A673 (cell line): ENCODE results near the gene LAMA2. TPM values are rescaled to one million over a fixed set of nuclear protein-coding genes. Genes with fewer than 3 reads are reported as not detected.
A peak's percentile ranks its signal among the peaks of the same experiment; 100 is the strongest.

Experiments used
- BruUV-seq: library from RNA; stranded (reverse); fragments of 400-500 nt; replicated peaks from 2 replicates; lab custom pipeline; 2021; lab: Mats Ljungman, UMichigan
- CTCF ChIA-PET: fragments of 300-600 bp; sonication (Branson Sonifier 250); formaldehyde crosslinking; loops from one replicate; lab custom pipeline; 2022; ENCODE audit warnings: antibody characterized with exemption; lab: Charles Lee
- POLR2A ChIA-PET: fragments of 300-600 bp; sonication (Branson Sonifier 250); formaldehyde crosslinking; loops from one replicate; lab custom pipeline; 2022; ENCODE audit warnings: antibody characterized with exemption; ENCODE audit not compliant: low non-redundant PET; lab: Charles Lee
- DNase-seq: peaks from one replicate; pipeline ENCODE4 v3.0.0-alpha.2; 2015; ENCODE audit warnings: low spot score
- H3K27ac ChIP-seq: fragments of 200-600 bp; sonication (generic); 2 replicates; pipeline ENCODE4 v1.5.1; 2016; ENCODE audit warnings: mixed run types, low read depth, mild to moderate bottlenecking, mixed read lengths, antibody characterized with exemption, low read length; ENCODE audit not compliant: poor library complexity, severe bottlenecking
- H3K27me3 ChIP-seq: fragments of 200-600 bp; sonication (generic); replicated peaks from 2 replicates; pipeline ENCODE4 v1.6.1; 2017; ENCODE audit warnings: mixed run types, low read depth, mild to moderate bottlenecking, mixed read lengths, antibody characterized with exemption, low read length; ENCODE audit not compliant: insufficient read depth, poor library complexity
- H3K36me3 ChIP-seq: fragments of 200-600 bp; sonication (generic); 2 replicates; pipeline ENCODE4 v1.6.1; 2016; ENCODE audit warnings: mixed run types, mild to moderate bottlenecking, mixed read lengths, antibody characterized with exemption, low read length; ENCODE audit not compliant: insufficient read depth, poor library complexity, severe bottlenecking
- H3K4me1 ChIP-seq: fragments of 200-600 bp; sonication (generic); 2 replicates; pipeline ENCODE4 v1.6.1; 2017; ENCODE audit warnings: mixed run types, mild to moderate bottlenecking, mixed read lengths, antibody characterized with exemption, low read length; ENCODE audit not compliant: insufficient read depth, poor library complexity, severe bottlenecking
- H3K4me3 ChIP-seq: fragments of 200-600 bp; sonication (generic); 2 replicates; pipeline ENCODE4 v1.5.1; 2016; ENCODE audit warnings: low read depth, mixed run types, mild to moderate bottlenecking, mixed read lengths, low read length; ENCODE audit not compliant: poor library complexity, severe bottlenecking
- H3K9me3 ChIP-seq: fragments of 200-600 bp; sonication (generic); 2 replicates; pipeline ENCODE4 v1.6.1; 2016; ENCODE audit warnings: mixed run types, low read depth, mild to moderate bottlenecking, mixed read lengths, antibody characterized with exemption, low read length; ENCODE audit not compliant: poor library complexity, severe bottlenecking
- EZH2 ChIP-seq: fragments of 200-600 bp; sonication (generic); IDR thresholded peaks from 2 replicates; pipeline ENCODE4 v1.6.1; 2017; ENCODE audit warnings: borderline replicate concordance, low read depth, mild to moderate bottlenecking, mixed read lengths, antibody characterized with exemption, low read length; ENCODE audit not compliant: poor library complexity, severe bottlenecking
- intact Hi-C: fragments of 100-400 bp; cut with micrococcal nuclease; formaldehyde crosslinking; loops from one replicate; pipeline ENCODE4 v1.10.0; 2022; ENCODE audit not compliant: unreplicated experiment
- total RNA-seq: library from RNA; stranded (reverse); gene quantifications from 2 replicates; pipeline ENCODE4 v1.2.3, GENCODE V29; 2021
- TF ChIP-seq, protein P1 (sequence below): fragments of 300-800, 200-600 bp; sonication (generic); conservative IDR thresholded peaks from 2 replicates; pipeline ENCODE4 v1.5.1; 2017; ENCODE audit warnings: low read depth, mild to moderate bottlenecking, antibody characterized with exemption, low read length, moderate library complexity, mixed read lengths

The LAMA2 gene
- total RNA-seq, 1 experiment from 2014 or later, result 2.2 TPM

DNA sequence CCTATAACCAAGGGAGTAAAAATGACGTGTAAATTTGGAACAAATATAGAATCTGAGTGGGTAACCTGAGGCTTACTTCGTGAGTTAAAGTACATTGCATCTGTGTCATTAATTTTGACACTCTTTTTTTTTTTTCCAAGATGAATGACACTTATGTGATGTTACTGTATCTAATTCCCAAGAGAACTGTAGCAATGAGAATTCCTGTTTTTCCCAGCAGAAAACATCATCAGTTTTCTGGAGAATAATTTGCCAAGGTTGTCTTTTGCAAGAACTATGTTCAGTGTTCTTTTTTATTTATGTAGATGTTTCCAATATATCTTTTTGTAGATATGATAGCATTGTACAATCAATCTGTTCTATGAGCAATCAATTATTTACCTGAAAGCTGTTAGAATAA is 543.4 kb downstream of the LAMA2 start:
- ChIA-PET CTCF (no interaction called here), POLR2A (interaction anchor here (0.8 kb wide), 1 partner anchor 51 kb away, joined by 12 read pairs; no protein-coding TSS in a partner anchor)
- TF ChIP-seq, protein P1, sequence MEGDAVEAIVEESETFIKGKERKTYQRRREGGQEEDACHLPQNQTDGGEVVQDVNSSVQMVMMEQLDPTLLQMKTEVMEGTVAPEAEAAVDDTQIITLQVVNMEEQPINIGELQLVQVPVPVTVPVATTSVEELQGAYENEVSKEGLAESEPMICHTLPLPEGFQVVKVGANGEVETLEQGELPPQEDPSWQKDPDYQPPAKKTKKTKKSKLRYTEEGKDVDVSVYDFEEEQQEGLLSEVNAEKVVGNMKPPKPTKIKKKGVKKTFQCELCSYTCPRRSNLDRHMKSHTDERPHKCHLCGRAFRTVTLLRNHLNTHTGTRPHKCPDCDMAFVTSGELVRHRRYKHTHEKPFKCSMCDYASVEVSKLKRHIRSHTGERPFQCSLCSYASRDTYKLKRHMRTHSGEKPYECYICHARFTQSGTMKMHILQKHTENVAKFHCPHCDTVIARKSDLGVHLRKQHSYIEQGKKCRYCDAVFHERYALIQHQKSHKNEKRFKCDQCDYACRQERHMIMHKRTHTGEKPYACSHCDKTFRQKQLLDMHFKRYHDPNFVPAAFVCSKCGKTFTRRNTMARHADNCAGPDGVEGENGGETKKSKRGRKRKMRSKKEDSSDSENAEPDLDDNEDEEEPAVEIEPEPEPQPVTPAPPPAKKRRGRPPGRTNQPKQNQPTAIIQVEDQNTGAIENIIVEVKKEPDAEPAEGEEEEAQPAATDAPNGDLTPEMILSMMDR, result no peak
- no peak for TF ChIP-seq EZH2

DNA sequence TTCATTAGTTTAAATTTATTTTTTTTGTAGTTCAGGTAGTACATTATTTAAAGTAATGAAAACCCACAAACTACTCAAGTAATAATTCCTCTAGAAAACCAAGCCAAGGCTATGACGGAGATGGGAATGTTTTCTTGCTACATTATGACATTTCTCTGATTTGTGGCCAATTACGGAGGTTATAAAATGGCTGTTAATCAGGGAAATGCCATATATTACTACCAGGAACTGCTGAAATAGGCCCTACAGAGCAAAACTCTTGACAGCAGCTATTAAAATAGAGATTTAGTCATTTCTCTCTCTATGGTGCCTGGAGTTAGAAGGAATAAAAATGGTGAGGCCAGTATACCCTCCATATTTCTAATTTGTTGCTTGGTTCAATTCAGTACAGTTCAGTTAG is 547.0 kb downstream of the LAMA2 start:
- Histone ChIP-seq H3K9me3 (no peaks in the 10 kb centered on the region), H3K4me3 (no peak overlapping the region), H3K36me3 (no peaks in the 10 kb centered on the region), H3K4me1 (no peaks in the 10 kb centered on the region), H3K27ac (no peak overlapping the region), H3K27me3 (no peaks in the 10 kb centered on the region)
- CTCF ChIA-PET, result no interaction called here
- intact Hi-C loops, result no loop called here
- no peak for DNase-seq
- TF ChIP-seq, protein P1, result no peak
- no peak for TF ChIP-seq EZH2
- POLR2A ChIA-PET, result no interaction called here
- BruUV-seq, result no TSS peak

More for the DNA sequence above, 543.4 kb downstream of the LAMA2 start:
- H3K27me3 ChIP-seq, result no peaks in the 10 kb centered on the region
- no peaks in the 10 kb centered on the region for H3K4me1 ChIP-seq
- no peak overlapping the region for H3K4me3 ChIP-seq
- no peak overlapping the region for H3K27ac ChIP-seq
- H3K9me3 ChIP-seq, result no peaks in the 10 kb centered on the region
- no peak for DNase-seq
- no TSS peak for BruUV-seq
- intact Hi-C loops, result no loop called here
- no peaks in the 10 kb centered on the region for H3K36me3 ChIP-seq

DNA sequence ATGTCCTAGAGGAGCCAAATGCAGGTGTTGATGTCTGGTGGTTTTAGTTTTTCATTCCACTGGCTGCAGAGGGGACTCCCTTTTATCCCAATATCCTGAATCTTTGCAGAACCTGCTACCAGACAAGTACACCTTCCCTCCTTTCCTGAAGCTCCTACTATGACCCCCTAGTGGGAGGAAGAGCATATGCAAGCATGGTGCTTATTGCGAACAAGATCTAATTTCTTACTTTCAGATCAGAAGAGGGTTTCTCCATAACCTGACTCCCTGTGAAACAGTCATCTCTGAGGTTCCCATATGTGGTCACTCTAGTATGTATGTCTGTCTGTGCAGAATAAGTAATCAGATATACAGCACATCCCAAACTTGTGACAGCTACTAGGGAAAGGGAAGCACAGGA is 549.8 kb downstream of the LAMA2 start:
- DNase-seq, result peak; percentile 23
- no peaks in the 10 kb centered on the region for H3K9me3 ChIP-seq
- TF ChIP-seq EZH2, result no peak
- TF ChIP-seq, protein P1, result peak; percentile 31; the same call in 1 of the 2 replicates
- no TSS peak for BruUV-seq
- no peaks in the 10 kb centered on the region for H3K36me3 ChIP-seq
- ChIA-PET CTCF (no interaction called here), POLR2A (no interaction called here)
- no peaks in the 10 kb centered on the region for H3K27me3 ChIP-seq
- H3K4me3 ChIP-seq, result no peak overlapping the region
- H3K4me1 ChIP-seq, result no peaks in the 10 kb centered on the region
- intact Hi-C loops, result no loop called here
- H3K27ac ChIP-seq, result no peak overlapping the region
